Neural progenitor cell (in vitro differentiated cells): Measurements from ENCODE around the gene OR52A5.

Experiments used
- EZH2phosphoT487 ChIP-seq: fragments of 200-600 bp; sonication (generic); IDR thresholded peaks from 2 replicates; pipeline ENCODE4 v1.6.1; 2017; ENCODE audit warnings: antibody characterized with exemption
- TF ChIP-seq, protein P1 (sequence below): fragments of 200-600 bp; sonication (generic); IDR thresholded peaks from 2 replicates; pipeline ENCODE4 v1.5.1; 2017; ENCODE audit warnings: antibody characterized with exemption, mild to moderate bottlenecking

DNA sequence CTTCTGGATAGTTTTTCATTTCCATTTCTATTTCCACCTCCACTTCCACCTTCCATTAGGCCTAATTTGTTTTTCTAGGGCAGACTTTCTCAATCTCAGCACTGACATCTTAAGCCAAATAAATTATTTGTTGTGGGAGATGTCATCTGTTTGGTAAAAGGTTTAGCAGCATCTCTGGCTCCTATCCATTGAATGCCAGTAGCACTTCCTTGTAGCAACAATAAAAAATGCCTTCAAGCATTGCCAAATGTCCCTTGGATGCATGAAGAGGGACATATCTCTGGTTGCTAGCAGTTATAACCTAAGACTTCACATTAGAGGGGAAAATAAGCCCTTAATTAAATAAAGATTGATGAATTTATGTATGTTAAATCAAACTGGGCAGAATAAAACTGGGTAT, 1.9 kb downstream of the OR52A5 start:
- TF ChIP-seq, protein P1, sequence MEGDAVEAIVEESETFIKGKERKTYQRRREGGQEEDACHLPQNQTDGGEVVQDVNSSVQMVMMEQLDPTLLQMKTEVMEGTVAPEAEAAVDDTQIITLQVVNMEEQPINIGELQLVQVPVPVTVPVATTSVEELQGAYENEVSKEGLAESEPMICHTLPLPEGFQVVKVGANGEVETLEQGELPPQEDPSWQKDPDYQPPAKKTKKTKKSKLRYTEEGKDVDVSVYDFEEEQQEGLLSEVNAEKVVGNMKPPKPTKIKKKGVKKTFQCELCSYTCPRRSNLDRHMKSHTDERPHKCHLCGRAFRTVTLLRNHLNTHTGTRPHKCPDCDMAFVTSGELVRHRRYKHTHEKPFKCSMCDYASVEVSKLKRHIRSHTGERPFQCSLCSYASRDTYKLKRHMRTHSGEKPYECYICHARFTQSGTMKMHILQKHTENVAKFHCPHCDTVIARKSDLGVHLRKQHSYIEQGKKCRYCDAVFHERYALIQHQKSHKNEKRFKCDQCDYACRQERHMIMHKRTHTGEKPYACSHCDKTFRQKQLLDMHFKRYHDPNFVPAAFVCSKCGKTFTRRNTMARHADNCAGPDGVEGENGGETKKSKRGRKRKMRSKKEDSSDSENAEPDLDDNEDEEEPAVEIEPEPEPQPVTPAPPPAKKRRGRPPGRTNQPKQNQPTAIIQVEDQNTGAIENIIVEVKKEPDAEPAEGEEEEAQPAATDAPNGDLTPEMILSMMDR, result no peak
- TF ChIP-seq EZH2phosphoT487, result no peak
